Measurements from ENCODE around the gene CEP126. TPM values are rescaled to one million over a fixed set of nuclear protein-coding genes. Genes with fewer than 3 reads are reported as not detected.

CEP126 gene
- total RNA-seq = 0.66 and 0.72 TPM in 2 replicates

GRCh38 chr11:101914738-101915426, at the start of gene CEP126:
TSS of gene CEP126 (plus strand) at chr11:101915010. CDS start at chr11:101915285, 275 bp downstream.

GRCh38 chr11:101916422-101916821, 1.6 kb downstream of the CEP126 start, which contains the start of gene ANGPTL5:
TSS of gene ANGPTL5 (minus strand) at chr11:101916522. CDS start at chr11:101907909, 8,613 bp downstream.

GRCh38 chr11:102047305-102047924, 132.6 kb downstream of the CEP126 start, which contains the start of gene CFAP300:
TSS of gene CFAP300 (plus strand) at chr11:102047437. CDS start at chr11:102047471, 34 bp downstream.

Other genes with a start within 250 kb of the CEP126 start
- gene ANGPTL5, start 1.5 kb downstream of the CEP126 start, total RNA-seq = not detected in 2 replicates
- 2.9 and 5.9 TPM in 2 replicates for gene CFAP300, start 132.4 kb downstream of the CEP126 start, total RNA-seq
- gene YAP1, start 195.4 kb downstream of the CEP126 start, total RNA-seq = 167 and 255 TPM in 2 replicates

All from placental pericyte (primary cell).